GM12873 (cell line): ENCODE measurements around the gene OSBPL2.

Source experiments
- CTCF ChIP-seq: IDR thresholded peaks from 2 replicates; pipeline ENCODE4 v1.5.1; 2012; ENCODE audit warnings: low read depth, mild to moderate bottlenecking, moderate library complexity, low read length, control low read depth; ENCODE audit not compliant: insufficient read depth; ENCODE audit errors: missing control alignments

OSBPL2 gene

GRCh38 chr20:62228982-62229545 is 9.3 kb upstream of the OSBPL2 start:
- no peak for TF ChIP-seq CTCF

GRCh38 chr20:62229667-62230066 is 8.7 kb upstream of the OSBPL2 start:
- TF ChIP-seq CTCF, result no peak

DNA sequence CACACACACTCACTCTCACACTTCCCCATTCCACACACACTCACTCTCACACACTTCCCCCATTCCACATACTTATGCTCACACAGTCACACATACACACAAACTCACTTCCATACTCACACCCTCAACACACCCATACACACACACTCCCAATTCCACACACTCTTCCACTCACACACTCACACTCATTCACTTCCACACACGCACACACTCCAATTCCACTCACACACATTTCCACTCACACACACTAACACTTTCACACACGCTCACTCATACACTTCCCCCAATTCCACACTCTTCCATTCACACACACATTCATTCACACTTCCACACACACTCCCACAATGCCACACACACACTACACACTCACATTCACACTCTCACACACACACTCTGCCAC is 8.0 kb upstream of the OSBPL2 start:
- TF ChIP-seq CTCF, result no peak

DNA sequence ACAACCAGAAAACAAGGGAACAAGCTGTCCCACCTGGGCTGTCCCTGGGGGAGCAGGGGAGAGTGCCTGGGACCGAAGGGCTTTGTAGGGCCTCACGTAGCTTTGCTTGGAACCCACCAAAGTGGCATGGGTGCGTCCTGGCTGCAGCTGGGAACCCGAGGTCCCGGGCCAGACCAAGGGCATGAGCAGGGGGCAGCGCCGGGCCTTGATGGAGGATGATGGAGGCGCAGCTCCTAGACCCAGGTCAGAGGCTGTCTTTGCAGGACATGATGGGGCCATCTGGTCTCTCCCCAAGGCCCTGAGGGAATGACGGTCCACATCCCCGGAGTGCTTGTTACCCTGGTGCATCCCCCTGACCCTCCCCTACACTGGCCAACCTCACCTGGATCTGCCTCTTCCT is 7.6 kb upstream of the OSBPL2 start:
- no peak for TF ChIP-seq CTCF

- no peak for TF ChIP-seq CTCF
These were observed 7.0 kb upstream of the OSBPL2 start for GRCh38 chr20:62231292-62231691.

- TF ChIP-seq CTCF, result no peak
These were observed 6.1 kb upstream of the OSBPL2 start for GRCh38 chr20:62232194-62232593.

GRCh38 chr20:62232770-62233645 is 5.3 kb upstream of the OSBPL2 start:
- TF ChIP-seq CTCF, result no peak
